ENCODE results near the gene CXCL10. TPM values are rescaled to one million over a fixed set of nuclear protein-coding genes. Genes with fewer than 3 reads are reported as not detected.
A peak's percentile ranks its signal among the peaks of the same experiment; 100 is the strongest.

Gene CXCL10
- total RNA-seq, 1 donor from 2014 or later, result not detected

DNA sequence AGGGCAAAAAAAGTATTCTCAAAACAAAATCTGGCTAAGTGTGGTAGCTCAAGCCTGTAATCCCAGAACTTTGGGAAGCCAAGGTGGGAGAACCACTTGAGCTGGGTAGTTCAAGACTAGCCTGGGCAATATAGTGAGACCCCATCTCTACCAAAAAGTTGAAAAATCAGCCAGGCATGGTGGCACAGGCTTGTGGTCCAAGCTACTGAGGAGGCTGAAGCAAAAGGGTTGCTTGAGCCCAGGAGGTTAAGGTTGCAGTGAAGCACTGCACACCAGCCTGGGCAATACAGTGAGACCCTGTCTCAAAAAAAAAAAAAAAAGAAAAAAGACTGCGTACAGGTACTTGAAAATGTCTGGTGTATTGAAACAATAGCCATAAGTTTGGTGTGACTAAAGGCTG lies 30.8 kb downstream of the CXCL10 start:
- no peak overlapping the region for H3K27ac Mint-ChIP-seq
- no peaks in the 10 kb centered on the region for H3K9me3 Mint-ChIP-seq (ENCODE audit: low read depth)
- no peak for DNase-seq (ENCODE audit: low spot score, unreplicated experiment)
- TF ChIP-seq, protein P1, sequence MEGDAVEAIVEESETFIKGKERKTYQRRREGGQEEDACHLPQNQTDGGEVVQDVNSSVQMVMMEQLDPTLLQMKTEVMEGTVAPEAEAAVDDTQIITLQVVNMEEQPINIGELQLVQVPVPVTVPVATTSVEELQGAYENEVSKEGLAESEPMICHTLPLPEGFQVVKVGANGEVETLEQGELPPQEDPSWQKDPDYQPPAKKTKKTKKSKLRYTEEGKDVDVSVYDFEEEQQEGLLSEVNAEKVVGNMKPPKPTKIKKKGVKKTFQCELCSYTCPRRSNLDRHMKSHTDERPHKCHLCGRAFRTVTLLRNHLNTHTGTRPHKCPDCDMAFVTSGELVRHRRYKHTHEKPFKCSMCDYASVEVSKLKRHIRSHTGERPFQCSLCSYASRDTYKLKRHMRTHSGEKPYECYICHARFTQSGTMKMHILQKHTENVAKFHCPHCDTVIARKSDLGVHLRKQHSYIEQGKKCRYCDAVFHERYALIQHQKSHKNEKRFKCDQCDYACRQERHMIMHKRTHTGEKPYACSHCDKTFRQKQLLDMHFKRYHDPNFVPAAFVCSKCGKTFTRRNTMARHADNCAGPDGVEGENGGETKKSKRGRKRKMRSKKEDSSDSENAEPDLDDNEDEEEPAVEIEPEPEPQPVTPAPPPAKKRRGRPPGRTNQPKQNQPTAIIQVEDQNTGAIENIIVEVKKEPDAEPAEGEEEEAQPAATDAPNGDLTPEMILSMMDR (IDR thresholded peaks at IDR 0.05; ENCODE audit: unreplicated experiment), result no peak
- H3K36me3 Mint-ChIP-seq (ENCODE audit: insufficient read depth), result peaks cover 2% of the 10 kb centered on the region
- H3K4me3 Mint-ChIP-seq (ENCODE audit: low read depth), result no peak overlapping the region
- peaks cover 17% of the 10 kb centered on the region for H3K27me3 Mint-ChIP-seq
- peaks cover 15% of the 10 kb centered on the region for H3K4me1 Mint-ChIP-seq (ENCODE audit: low read depth)

GRCh38 chr4:75989846-75990528 lies 33.3 kb downstream of the CXCL10 start:
- no peak for DNase-seq (ENCODE audit: low spot score, unreplicated experiment)
- peak overlapping the region; percentile 94 for H3K27ac Mint-ChIP-seq
- H3K4me3 Mint-ChIP-seq (ENCODE audit: low read depth), result peak overlapping the region; percentile 90
- no peaks in the 10 kb centered on the region for H3K9me3 Mint-ChIP-seq (ENCODE audit: low read depth)
- peaks cover 15% of the 10 kb centered on the region for H3K27me3 Mint-ChIP-seq
- H3K36me3 Mint-ChIP-seq (ENCODE audit: insufficient read depth), result peaks cover 2% of the 10 kb centered on the region
- peaks cover 15% of the 10 kb centered on the region for H3K4me1 Mint-ChIP-seq (ENCODE audit: low read depth)
- TF ChIP-seq, protein P1 (IDR thresholded peaks at IDR 0.05; ENCODE audit: unreplicated experiment), result no peak

GRCh38 chr4:75985116-75985515 lies 38.2 kb downstream of the CXCL10 start:
- no peaks in the 10 kb centered on the region for H3K9me3 Mint-ChIP-seq (ENCODE audit: low read depth)
- no peaks in the 10 kb centered on the region for H3K27me3 Mint-ChIP-seq
- TF ChIP-seq, protein P1 (IDR thresholded peaks at IDR 0.05; ENCODE audit: unreplicated experiment), result no peak
- no peak for DNase-seq (ENCODE audit: low spot score, unreplicated experiment)
- no peak overlapping the region for H3K27ac Mint-ChIP-seq
- H3K36me3 Mint-ChIP-seq (ENCODE audit: insufficient read depth), result peaks cover 11% of the 10 kb centered on the region
- H3K4me3 Mint-ChIP-seq (ENCODE audit: low read depth), result no peak overlapping the region
- peaks cover 14% of the 10 kb centered on the region for H3K4me1 Mint-ChIP-seq (ENCODE audit: low read depth)

DNA sequence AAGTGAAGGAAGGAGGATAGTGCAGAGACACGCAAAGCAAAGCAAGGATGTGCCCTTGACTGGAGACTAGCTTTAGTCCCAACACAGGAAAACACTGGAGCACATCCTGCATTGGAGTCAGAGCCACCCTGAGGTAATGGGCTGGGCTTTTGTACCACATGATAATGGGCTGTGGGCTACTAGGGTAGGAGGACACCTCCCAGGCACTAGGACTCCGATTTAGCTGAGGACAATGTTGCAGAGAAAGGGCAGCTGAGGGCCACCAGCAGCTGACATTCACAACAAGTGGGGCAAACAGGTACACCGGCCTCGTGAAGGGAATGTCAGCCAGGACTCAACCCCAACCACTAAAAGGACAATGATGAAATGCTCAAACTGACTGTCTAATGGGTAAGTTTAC lies 42.7 kb downstream of the CXCL10 start:
- Mint-ChIP-seq H3K4me1 (ENCODE audit: low read depth) (no peaks in the 10 kb centered on the region), H3K4me3 (ENCODE audit: low read depth) (no peak overlapping the region), H3K36me3 (ENCODE audit: insufficient read depth) (peaks cover 29% of the 10 kb centered on the region), H3K27me3 (no peaks in the 10 kb centered on the region), H3K9me3 (ENCODE audit: low read depth) (no peaks in the 10 kb centered on the region), H3K27ac (no peak overlapping the region)
- no peak for DNase-seq (ENCODE audit: low spot score, unreplicated experiment)
- TF ChIP-seq, protein P1 (IDR thresholded peaks at IDR 0.05; ENCODE audit: unreplicated experiment), result no peak

GRCh38 chr4:75976177-75976576 lies 47.1 kb downstream of the CXCL10 start:
- H3K4me1 Mint-ChIP-seq (ENCODE audit: low read depth), result no peaks in the 10 kb centered on the region
- no peak overlapping the region for H3K4me3 Mint-ChIP-seq (ENCODE audit: low read depth)
- H3K27ac Mint-ChIP-seq, result no peak overlapping the region
- DNase-seq (ENCODE audit: low spot score, unreplicated experiment), result no peak
- no peaks in the 10 kb centered on the region for H3K9me3 Mint-ChIP-seq (ENCODE audit: low read depth)
- H3K36me3 Mint-ChIP-seq (ENCODE audit: insufficient read depth), result peaks cover 35% of the 10 kb centered on the region
- no peaks in the 10 kb centered on the region for H3K27me3 Mint-ChIP-seq
- TF ChIP-seq, protein P1 (IDR thresholded peaks at IDR 0.05; ENCODE audit: unreplicated experiment), result no peak

Measured in progenitor cell of endocrine pancreas (in vitro differentiated cells).